Natural killer cell (primary cell): Measurements from ENCODE around the gene PDE4D. TPM values are rescaled to one million over a fixed set of nuclear protein-coding genes. Genes with fewer than 3 reads are reported as not detected.

Experiments used
- ATAC-seq, 3 donors: fragments of 150-1000 bp in 2 of 3; fragments of 200-7000 bp in 1 of 3; cut with Tn5 transposase; 1 replicate in 1 of 3; 2 replicates in 2 of 3; pipeline ENCODE4 v1.10.0; 2021; ENCODE audit warnings: mild to moderate bottlenecking in 2 of 3, moderate library complexity in 2 of 3
- DNase-seq, 2 donors: peaks; one replicate each; pipeline versions ENCODE4 v3.0.0 to v3.0.0-alpha.2; 2013 to 2021; ENCODE audit warnings: mixed read lengths in 1 of 2
- H3K27ac ChIP-seq: one replicate; pipeline ENCODE4 v1.5.1; 2013; ENCODE audit warnings: mild to moderate bottlenecking, low read length
- H3K27me3 ChIP-seq: one replicate; pipeline ENCODE4 v1.6.1; 2013; ENCODE audit warnings: low read length; ENCODE audit not compliant: control insufficient read depth, insufficient read depth
- H3K36me3 ChIP-seq: one replicate; pipeline ENCODE4 v1.6.1; 2013; ENCODE audit warnings: low read length; ENCODE audit not compliant: control insufficient read depth, insufficient read depth
- H3K4me1 ChIP-seq: one replicate; pipeline ENCODE4 v1.6.1; 2013; ENCODE audit warnings: low read length; ENCODE audit not compliant: control insufficient read depth, insufficient read depth
- H3K4me3 ChIP-seq: one replicate; pipeline ENCODE4 v1.5.1; 2013; ENCODE audit warnings: low read length
- H3K9me3 ChIP-seq: one replicate; pipeline ENCODE4 v1.6.1; 2013; ENCODE audit warnings: low read length; ENCODE audit not compliant: control insufficient read depth, insufficient read depth
- H3K27ac Mint-ChIP-seq, 2 donors: one replicate each; pipeline ENCODE4 v1.8.0; 2022; ENCODE audit warnings: mild to moderate bottlenecking in 2 of 2, mixed read lengths in 2 of 2, moderate library complexity in 1 of 2
- H3K27me3 Mint-ChIP-seq, 2 donors: one replicate each; pipeline ENCODE4 v1.8.0; 2022; ENCODE audit warnings: low read depth in 2 of 2, mixed read lengths in 2 of 2
- H3K36me3 Mint-ChIP-seq: one replicate; pipeline ENCODE4 v1.8.0; 2022; ENCODE audit warnings: mixed read lengths
- H3K4me1 Mint-ChIP-seq, 2 donors: one replicate each; pipeline ENCODE4 v1.8.0; 2022; ENCODE audit warnings: mixed read lengths in 2 of 2
- H3K4me3 Mint-ChIP-seq: one replicate; pipeline ENCODE4 v1.8.0; 2022; ENCODE audit warnings: mild to moderate bottlenecking, moderate library complexity, mixed read lengths
- H3K9me3 Mint-ChIP-seq, 2 donors: one replicate each; pipeline ENCODE4 v1.8.0; 2022; ENCODE audit warnings: mixed read lengths in 2 of 2
- CTCF ChIP-seq: fragments of 200-600 bp; IDR thresholded peaks from one replicate; pipeline ENCODE4 v1.8.0; 2022; ENCODE audit warnings: antibody characterized with exemption
- WGBS: methylation state at CpG from one replicate; pipeline ENCODE4 v1.1.7; 2013; ENCODE audit warnings: missing lambda C conversion rate; ENCODE audit not compliant: insufficient coverage; 5-methylcytosine and 5-hydroxymethylcytosine counted together
- intact Hi-C: fragments of 100-400 bp; cut with micrococcal nuclease; formaldehyde crosslinking; loops from one replicate; pipeline ENCODE4 v1.14.2; 2022
- total RNA-seq, 4 donors: library from RNA; stranded (reverse); fragments of 120-200 nt in 1 of 4; gene quantifications; one replicate each; pipeline versions ENCODE4 v1.2.3 to v1.2.4, GENCODE V29; 2013 to 2022

PDE4D gene
- total RNA-seq, 3 donors from 2014 or later (not counting 1 experiment from before 2014, with no cell fraction given) = 109 to 170 (median 116) TPM

DNA sequence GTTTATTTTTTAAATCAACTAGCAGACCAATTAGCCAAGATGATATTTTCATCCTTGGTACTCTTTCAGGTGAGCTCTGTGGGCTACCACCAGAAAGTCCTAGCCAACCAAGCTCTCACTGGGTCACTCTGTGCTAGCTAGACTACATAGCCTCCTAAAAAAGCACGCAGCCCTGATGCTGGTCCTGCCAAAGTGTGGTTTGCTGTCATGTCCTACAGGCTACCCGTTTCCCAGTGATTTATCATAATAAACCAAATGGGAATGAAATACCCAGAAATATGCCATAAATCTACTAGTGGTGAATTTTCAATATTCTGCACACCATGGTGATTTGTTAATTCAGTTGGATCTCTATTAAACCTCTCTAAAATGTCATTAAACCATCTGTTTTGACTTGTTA is 829.2 kb downstream of the PDE4D start:
- H3K27me3 ChIP-seq = peaks cover 2% of the 10 kb centered on the region
- no peaks in the 10 kb centered on the region for H3K9me3 Mint-ChIP-seq
- no peak overlapping the region for H3K27ac Mint-ChIP-seq
- no peaks in the 10 kb centered on the region for H3K36me3 ChIP-seq
- TF ChIP-seq CTCF = no peak
- DNase-seq (no peak), ATAC-seq (no peak)
- no peaks in the 10 kb centered on the region for H3K27me3 Mint-ChIP-seq
- H3K27ac ChIP-seq = no peak overlapping the region
- no peak overlapping the region for H3K4me3 Mint-ChIP-seq
- no peaks in the 10 kb centered on the region for H3K36me3 Mint-ChIP-seq
- H3K4me1 ChIP-seq = no peaks in the 10 kb centered on the region
- intact Hi-C loops = no loop called here
- WGBS = 78% methylated on average over 2 of the region's 2 CpGs
- H3K4me1 Mint-ChIP-seq = no peaks in the 10 kb centered on the region
- no peak overlapping the region for H3K4me3 ChIP-seq
- H3K9me3 ChIP-seq = no peaks in the 10 kb centered on the region

DNA sequence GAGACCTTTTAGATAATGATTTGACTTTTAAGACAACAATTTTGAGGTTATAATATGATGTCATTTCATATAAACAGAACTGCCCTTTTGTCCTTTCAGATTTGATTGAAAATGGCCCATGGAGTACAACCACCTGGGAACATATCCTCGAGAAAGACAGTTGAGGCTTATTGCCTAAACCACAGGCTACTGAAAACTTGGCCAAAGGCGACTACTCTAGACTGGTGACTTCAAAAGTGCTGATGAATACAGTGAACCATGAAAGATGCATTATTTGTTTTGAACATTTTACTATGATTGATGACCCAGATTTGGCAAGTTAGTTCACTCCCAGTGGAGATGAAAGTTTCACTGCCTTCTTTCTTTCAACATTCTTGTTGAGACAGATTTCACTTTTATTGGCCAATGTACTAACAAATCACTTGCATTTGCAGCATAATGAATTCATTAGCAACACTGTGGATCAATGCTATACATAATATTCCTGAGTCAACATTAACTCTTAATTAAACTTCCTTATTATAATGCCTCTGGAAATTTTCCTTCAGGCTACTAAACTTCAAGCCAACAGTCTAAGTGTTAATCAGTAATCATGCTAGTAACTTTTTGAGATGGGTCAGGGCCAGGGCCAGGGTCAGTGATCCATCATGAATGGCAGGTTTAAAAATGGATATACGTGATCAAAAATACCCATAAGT is 830.4 kb downstream of the PDE4D start:
- ATAC-seq (no peak), DNase-seq (no peak)
- H3K4me1 Mint-ChIP-seq = no peaks in the 10 kb centered on the region
- H3K4me1 ChIP-seq = no peaks in the 10 kb centered on the region
- TF ChIP-seq CTCF = no peak
- no peaks in the 10 kb centered on the region for H3K36me3 ChIP-seq
- H3K27ac Mint-ChIP-seq = no peak overlapping the region
- H3K27me3 ChIP-seq = no peaks in the 10 kb centered on the region
- 86% methylated on average over 3 of the region's 3 CpGs for WGBS
- H3K4me3 ChIP-seq = no peak overlapping the region
- H3K36me3 Mint-ChIP-seq = no peaks in the 10 kb centered on the region
- no peak overlapping the region for H3K27ac ChIP-seq
- H3K4me3 Mint-ChIP-seq = no peak overlapping the region
- no peaks in the 10 kb centered on the region for H3K27me3 Mint-ChIP-seq
- H3K9me3 ChIP-seq = no peaks in the 10 kb centered on the region
- intact Hi-C loops = no loop called here
- no peaks in the 10 kb centered on the region for H3K9me3 Mint-ChIP-seq

- Histone ChIP-seq H3K4me3 (no peak overlapping the region), H3K27ac (no peak overlapping the region), H3K9me3 (no peaks in the 10 kb centered on the region), H3K36me3 (no peaks in the 10 kb centered on the region), H3K27me3 (no peaks in the 10 kb centered on the region), H3K4me1 (no peaks in the 10 kb centered on the region)
- no peaks in the 10 kb centered on the region for H3K27me3 Mint-ChIP-seq
- H3K9me3 Mint-ChIP-seq = no peaks in the 10 kb centered on the region
- intact Hi-C loops = no loop called here
- no peak overlapping the region for H3K4me3 Mint-ChIP-seq
- no peaks in the 10 kb centered on the region for H3K4me1 Mint-ChIP-seq
- TF ChIP-seq CTCF = no peak
- DNase-seq (no peak), ATAC-seq (no peak)
- H3K27ac Mint-ChIP-seq = no peak overlapping the region
- 89% methylated on average over 3 of the region's 5 CpGs for WGBS
- no peaks in the 10 kb centered on the region for H3K36me3 Mint-ChIP-seq
Measured at GRCh38 chr5:59061377-59061776, 832.1 kb downstream of the PDE4D start.
